SK-N-SH (cell line): ENCODE results near the gene LGR5. TPM values are rescaled to one million over a fixed set of nuclear protein-coding genes. Genes with fewer than 3 reads are reported as not detected.

Source experiments
- CTCF ChIA-PET: fragments of 300-600, 350-600 bp; formaldehyde crosslinking; extraction: SDS; loops from one replicate; lab custom pipeline; 2021; lab: Yijun Ruan, JAX
- POLR2A ChIA-PET: fragments of 350-600 bp; sonication (Branson Sonifier 250); formaldehyde crosslinking; extraction: SDS; loops from one replicate; lab custom pipeline; 2020; ENCODE audit warnings: antibody characterized with exemption, inconsistent platforms; lab: Yijun Ruan, JAX
- DNase-seq: peaks from one replicate; pipeline ENCODE4 v3.0.0; 2012
- H2AFZ ChIP-seq: fragments of 200-600 bp; sonication (generic); 2 replicates; pipeline ENCODE4 v1.8.1; 2016; ENCODE audit warnings: antibody characterized with exemption, mild to moderate bottlenecking, low read depth
- H3F3A ChIP-seq: fragments of 200-600 bp; sonication (generic); replicated peaks from 2 replicates; pipeline ENCODE3; 2016; ENCODE audit warnings: antibody characterized with exemption, mild to moderate bottlenecking; ENCODE audit not compliant: insufficient read depth
- H3K27ac ChIP-seq, 2 experiments: fragments of 200-500 bp in 1 of 2; fragments of 200-600 bp in 1 of 2; sonication (Bioruptor generic) in 1 of 2; sonication (generic), shearing (Covaris generic) in 1 of 2; 2 replicates each; pipeline versions ENCODE4 v1.5.1 to v1.6.1; 2014 to 2016; ENCODE audit warnings: low read depth in 2 of 2, inconsistent platforms in 1 of 2, low read length in 1 of 2, mild to moderate bottlenecking in 1 of 2, mixed read lengths in 1 of 2
- H3K27me3 ChIP-seq: fragments of 200-600 bp; sonication (generic), shearing (Covaris generic); 2 replicates; pipeline ENCODE4 v1.6.1; 2016; ENCODE audit warnings: mixed run types; ENCODE audit not compliant: insufficient read depth
- H3K36me3 ChIP-seq, 2 experiments: fragments of 200-500 bp in 1 of 2; fragments of 200-600 bp in 1 of 2; sonication (Bioruptor generic) in 1 of 2; sonication (generic) in 1 of 2; replicated peaks in 1 of 2; 2 replicates each; pipeline versions ENCODE3 to v1.5.1; 2014 to 2016; ENCODE audit warnings: low read length in 1 of 2, mild to moderate bottlenecking in 1 of 2; ENCODE audit not compliant: insufficient read depth in 2 of 2, control insufficient read depth in 1 of 2
- H3K4me1 ChIP-seq, 2 experiments: fragments of 200-500 bp in 1 of 2; fragments of 200-600 bp in 1 of 2; sonication (Bioruptor generic) in 1 of 2; sonication (generic), shearing (Covaris generic) in 1 of 2; 2 replicates each; pipeline versions ENCODE4 v1.5.1 to v1.6.1; 2014 to 2016; ENCODE audit warnings: low read depth in 1 of 2, low read length in 1 of 2, mixed run types in 1 of 2; ENCODE audit not compliant: insufficient read depth in 2 of 2, control insufficient read depth in 1 of 2
- H3K4me2 ChIP-seq: fragments of 200-600 bp; sonication (generic), shearing (Covaris generic); 2 replicates; pipeline ENCODE4 v1.6.1; 2017; ENCODE audit warnings: mixed run types
- H3K4me3 ChIP-seq, 2 experiments: fragments of 200-500 bp in 1 of 2; fragments of 200-600 bp in 1 of 2; sonication (Bioruptor generic) in 1 of 2; sonication (generic), shearing (Covaris generic) in 1 of 2; 2 replicates each; pipeline versions ENCODE4 v1.5.1 to v1.8.1; 2014 to 2016; ENCODE audit warnings: low read depth in 2 of 2, inconsistent platforms in 1 of 2, low read length in 1 of 2, mild to moderate bottlenecking in 1 of 2, mixed read lengths in 1 of 2, moderate library complexity in 1 of 2
- H3K79me2 ChIP-seq: fragments of 200-600 bp; sonication (generic); 2 replicates; pipeline ENCODE4 v1.8.1; 2017; ENCODE audit warnings: mild to moderate bottlenecking; ENCODE audit not compliant: insufficient read depth
- H3K9ac ChIP-seq: fragments of 200-600 bp; sonication (generic); 2 replicates; pipeline ENCODE4 v1.6.1; 2017; ENCODE audit warnings: mixed run types
- H3K9me2 ChIP-seq: fragments of 200-600 bp; sonication (generic); 2 replicates; pipeline ENCODE4 v1.6.1; 2017; ENCODE audit warnings: mixed run types
- H3K9me3 ChIP-seq: fragments of 200-600 bp; sonication (generic); 2 replicates; pipeline ENCODE4 v1.6.1; 2017; ENCODE audit warnings: mixed run types, mild to moderate bottlenecking, moderate library complexity
- H4K20me1 ChIP-seq: fragments of 200-600 bp; sonication (generic); 2 replicates; pipeline ENCODE4 v1.6.1; 2017; ENCODE audit warnings: mild to moderate bottlenecking, mixed run types; ENCODE audit not compliant: insufficient read depth
- CHD2 ChIP-seq: fragments of 150-350 bp; IDR thresholded peaks from 2 replicates; pipeline ENCODE4 v1.6.1; 2018; ENCODE audit warnings: low read length; ENCODE audit not compliant: partially characterized antibody
- CTCF ChIP-seq: fragments of 200-600 bp; sonication (generic); IDR thresholded peaks from 2 replicates; pipeline ENCODE4 v1.6.1; 2017; ENCODE audit warnings: antibody characterized with exemption, mild to moderate bottlenecking, moderate library complexity
- ELF1 ChIP-seq: IDR thresholded peaks from 2 replicates; pipeline ENCODE4 v1.4.0; 2012
- EP300 ChIP-seq, 2 experiments: IDR thresholded peaks; 2 replicates each; pipeline versions ENCODE4 v1.4.0 to v1.6.1; 2012; ENCODE audit warnings: borderline replicate concordance in 1 of 2, low read depth in 1 of 2, low read length in 1 of 2
- JUND ChIP-seq: IDR thresholded peaks from 2 replicates; pipeline ENCODE4 v1.4.0; 2012
- MAX ChIP-seq: IDR thresholded peaks from 2 replicates; pipeline ENCODE4 v1.4.0; 2012; ENCODE audit warnings: low read depth
- MXI1 ChIP-seq: IDR thresholded peaks from 2 replicates; pipeline ENCODE4 v1.6.1; 2012; ENCODE audit warnings: mild to moderate bottlenecking, low read depth, low read length, improper control_type of control experiment
- NFIC ChIP-seq: IDR thresholded peaks from 2 replicates; pipeline ENCODE4 v1.4.0; 2012; ENCODE audit warnings: borderline replicate concordance
- NRF1 ChIP-seq: IDR thresholded peaks from 2 replicates; pipeline ENCODE4 v1.6.1; 2012; ENCODE audit warnings: low read depth, mild to moderate bottlenecking, low read length
- PBX3 ChIP-seq: IDR thresholded peaks from 2 replicates; pipeline ENCODE4; 2012
- POLR2AphosphoS5 ChIP-seq: IDR thresholded peaks from 2 replicates; pipeline ENCODE4 v1.6.1; 2012; ENCODE audit warnings: low read depth, low read length
- RAD21 ChIP-seq: IDR thresholded peaks from 2 replicates; pipeline ENCODE4 v1.6.1; 2012; ENCODE audit warnings: mild to moderate bottlenecking, low read length
- RCOR1 ChIP-seq: fragments of 150-350 bp; IDR thresholded peaks from 2 replicates; pipeline ENCODE4 v1.6.1; 2017; ENCODE audit warnings: antibody characterized with exemption, low read length
- RXRA ChIP-seq: IDR thresholded peaks from 2 replicates; pipeline ENCODE4 v1.4.0; 2012; ENCODE audit warnings: low read depth, mild to moderate bottlenecking, borderline replicate concordance
- SIN3A ChIP-seq: IDR thresholded peaks from 2 replicates; pipeline ENCODE4 v1.6.1; 2012; ENCODE audit warnings: low read depth, mild to moderate bottlenecking, low read length, moderate library complexity, borderline replicate concordance
- SMC3 ChIP-seq: IDR thresholded peaks from 2 replicates; pipeline ENCODE4 v1.6.1; 2012; ENCODE audit warnings: low read depth, low read length, improper control_type of control experiment
- TEAD4 ChIP-seq: IDR thresholded peaks from 2 replicates; pipeline ENCODE4 v1.4.0; 2012; ENCODE audit warnings: mild to moderate bottlenecking, borderline replicate concordance; ENCODE audit not compliant: insufficient read depth
- YY1 ChIP-seq: IDR thresholded peaks from 2 replicates; pipeline ENCODE4 v1.4.0; 2012; ENCODE audit warnings: low read depth, mild to moderate bottlenecking
- WGBS: methylation state at CpG from one replicate; pipeline ENCODE4 v1.1.6; 2017; ENCODE audit warnings: low lambda C conversion rate; 5-methylcytosine and 5-hydroxymethylcytosine counted together
- polyA plus RNA-seq, 3 experiments: library from polyadenylated mRNA; depleted of rRNA; stranded (reverse); fragments of >200 nt; gene quantifications; 2 replicates each; pipeline ENCODE4 v1.2.3, GENCODE V29; 2012
- TF ChIP-seq, protein P1 (sequence below): fragments of 150-350 bp; IDR thresholded peaks from 2 replicates; pipeline ENCODE4 v1.6.1; 2017; ENCODE audit warnings: antibody characterized with exemption, low read length, low read depth, borderline replicate concordance
- TF ChIP-seq, protein P2 (sequence below): IDR thresholded peaks from 2 replicates; pipeline ENCODE4 v1.4.0; 2012; ENCODE audit warnings: low read depth, borderline replicate concordance

The LGR5 gene
- polyA plus RNA-seq, 1 of the 3 experiments (the other 2 are of a cell fraction) = 1.4 TPM

GRCh38 chr12:71456990-71457389 is 17.4 kb downstream of the LGR5 start:
- H3K4me2 ChIP-seq = no peak overlapping the region
- peaks cover 0 to 16% of the 10 kb centered on the region in 2 experiments; a peak in 2 of 4 replicates for H3K4me1 ChIP-seq
- H3K79me2 ChIP-seq = no peaks in the 10 kb centered on the region
- H3K36me3 ChIP-seq = no peaks in the 10 kb centered on the region
- no peak for DNase-seq
- ChIA-PET POLR2A (no interaction called here), CTCF (interaction anchor here (0.8 to 1.4 kb wide), 6 partner anchors 10 to 291 kb away, joined by 3 to 4 read pairs (median 3); no protein-coding TSS in a partner anchor)
- H4K20me1 ChIP-seq = no peaks in the 10 kb centered on the region
- no peak overlapping the region for H2AFZ ChIP-seq
- no peaks in the 10 kb centered on the region for H3K27me3 ChIP-seq
- no peak overlapping the region for H3K9ac ChIP-seq
- no peak overlapping the region for H3K27ac ChIP-seq
- no peaks in the 10 kb centered on the region for H3F3A ChIP-seq
- 59% methylated on average over 4 of the region's 4 CpGs for WGBS
- no peaks in the 10 kb centered on the region for H3K9me3 ChIP-seq
- TF ChIP-seq SIN3A (no peak), NFIC (no peak), CHD2 (no peak)
- TF ChIP-seq, protein P1, sequence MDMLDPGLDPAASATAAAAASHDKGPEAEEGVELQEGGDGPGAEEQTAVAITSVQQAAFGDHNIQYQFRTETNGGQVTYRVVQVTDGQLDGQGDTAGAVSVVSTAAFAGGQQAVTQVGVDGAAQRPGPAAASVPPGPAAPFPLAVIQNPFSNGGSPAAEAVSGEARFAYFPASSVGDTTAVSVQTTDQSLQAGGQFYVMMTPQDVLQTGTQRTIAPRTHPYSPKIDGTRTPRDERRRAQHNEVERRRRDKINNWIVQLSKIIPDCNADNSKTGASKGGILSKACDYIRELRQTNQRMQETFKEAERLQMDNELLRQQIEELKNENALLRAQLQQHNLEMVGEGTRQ = no peak
- TF ChIP-seq, all 33 proteins: peak for 0
- H3K4me3 ChIP-seq = no peak overlapping the region
- no peaks in the 10 kb centered on the region for H3K9me2 ChIP-seq

DNA sequence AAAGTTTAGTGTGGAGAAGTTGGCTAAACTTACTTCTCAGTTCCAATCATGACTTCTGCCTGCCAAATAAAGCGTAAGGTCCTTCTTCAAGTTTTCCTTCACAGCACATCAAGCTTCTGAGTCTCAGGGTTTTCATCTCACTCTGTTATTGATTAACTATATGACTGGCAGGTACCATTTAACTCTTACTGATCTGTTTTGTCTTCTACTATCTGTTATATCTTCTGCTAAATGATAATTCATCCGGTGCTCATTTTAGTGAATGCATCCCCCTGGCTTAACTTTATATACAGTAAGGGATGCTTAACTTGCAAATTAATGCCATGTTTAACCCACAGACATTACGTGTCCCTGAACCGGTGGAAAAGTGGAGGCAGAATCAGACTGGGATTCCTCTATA is 20.7 kb downstream of the LGR5 start:
- Histone ChIP-seq H3F3A (no peaks in the 10 kb centered on the region), H3K79me2 (no peaks in the 10 kb centered on the region), H3K27me3 (no peaks in the 10 kb centered on the region), H3K9me2 (no peaks in the 10 kb centered on the region), H3K4me2 (no peak overlapping the region), H2AFZ (no peak overlapping the region), H4K20me1 (no peaks in the 10 kb centered on the region), H3K36me3 (no peaks in the 10 kb centered on the region), H3K27ac (no peak overlapping the region), H3K9me3 (no peaks in the 10 kb centered on the region), H3K9ac (no peak overlapping the region), H3K4me3 (no peak overlapping the region), H3K4me1 (peaks cover 0 to 5% of the 10 kb centered on the region in 2 experiments; a peak in 2 of 4 replicates)
- 82% methylated on average over 4 of the region's 4 CpGs for WGBS
- ChIA-PET CTCF (no interaction called here), POLR2A (no interaction called here)
- DNase-seq = no peak
- TF ChIP-seq, protein P2, sequence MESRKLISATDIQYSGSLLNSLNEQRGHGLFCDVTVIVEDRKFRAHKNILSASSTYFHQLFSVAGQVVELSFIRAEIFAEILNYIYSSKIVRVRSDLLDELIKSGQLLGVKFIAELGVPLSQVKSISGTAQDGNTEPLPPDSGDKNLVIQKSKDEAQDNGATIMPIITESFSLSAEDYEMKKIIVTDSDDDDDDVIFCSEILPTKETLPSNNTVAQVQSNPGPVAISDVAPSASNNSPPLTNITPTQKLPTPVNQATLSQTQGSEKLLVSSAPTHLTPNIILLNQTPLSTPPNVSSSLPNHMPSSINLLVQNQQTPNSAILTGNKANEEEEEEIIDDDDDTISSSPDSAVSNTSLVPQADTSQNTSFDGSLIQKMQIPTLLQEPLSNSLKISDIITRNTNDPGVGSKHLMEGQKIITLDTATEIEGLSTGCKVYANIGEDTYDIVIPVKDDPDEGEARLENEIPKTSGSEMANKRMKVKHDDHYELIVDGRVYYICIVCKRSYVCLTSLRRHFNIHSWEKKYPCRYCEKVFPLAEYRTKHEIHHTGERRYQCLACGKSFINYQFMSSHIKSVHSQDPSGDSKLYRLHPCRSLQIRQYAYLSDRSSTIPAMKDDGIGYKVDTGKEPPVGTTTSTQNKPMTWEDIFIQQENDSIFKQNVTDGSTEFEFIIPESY = no peak
- TF ChIP-seq SMC3 = no peak
- no peak for TF ChIP-seq RCOR1
- TF ChIP-seq ELF1 = no peak
- TF ChIP-seq RXRA = no peak
- TF ChIP-seq MAX = no peak
- TF ChIP-seq POLR2AphosphoS5 = no peak
- no peak for TF ChIP-seq EP300 (IDR thresholded peaks at IDR 0.05; ENCODE audit: borderline replicate concordance in 1 of 2, low read depth in 1 of 2, low read length in 1 of 2)
- TF ChIP-seq MXI1 = no peak
- no peak for TF ChIP-seq PBX3
- TF ChIP-seq TEAD4 = no peak
- TF ChIP-seq JUND = no peak
- no peak for TF ChIP-seq CHD2
- no peak for TF ChIP-seq NRF1
- no peak for TF ChIP-seq SIN3A
- TF ChIP-seq RAD21 = no peak
- no peak for TF ChIP-seq NFIC
- no peak for TF ChIP-seq YY1
- no peak for TF ChIP-seq CTCF
